HepG2 (cell line): ENCODE data around the gene H6PD. TPM values are rescaled to one million over a fixed set of nuclear protein-coding genes. Genes with fewer than 3 reads are reported as not detected.
A peak's percentile ranks its signal among the peaks of the same experiment; 100 is the strongest.

Source experiments
- ATAC-seq: fragments of 200-7000 bp; cut with Tn5 transposase; 3 replicates; pipeline ENCODE4 v1.9.1; 2020; ENCODE audit warnings: mild to moderate bottlenecking, moderate library complexity
- BruUV-seq: library from RNA; stranded (reverse); fragments of 400-500 nt; replicated peaks from 2 replicates; lab custom pipeline; 2021; lab: Mats Ljungman, UMichigan
- CTCF ChIA-PET: fragments of 300-600 bp; formaldehyde crosslinking; extraction: SDS; loops from one replicate; lab custom pipeline; 2021; ENCODE audit warnings: low total read pairs, inconsistent platforms, low intra/inter-chr PET ratio; lab: Yijun Ruan, JAX
- POLR2A ChIA-PET: fragments of 350-600 bp; sonication (Branson Sonifier 250); formaldehyde crosslinking; loops from one replicate; lab custom pipeline; 2020; ENCODE audit warnings: antibody characterized with exemption, inconsistent platforms; lab: Yijun Ruan, JAX
- DNase-seq: peaks from one replicate; pipeline ENCODE4 v3.0.0-alpha.2; 2015; ENCODE audit warnings: low spot score
- FAIRE-seq: peaks from 3 replicates; lab custom pipeline; 2011; peaks lifted over from hg19 to GRCh38; lab: Jason Lieb, UNC
- H2AFZ ChIP-seq: one replicate; pipeline ENCODE4 v1.6.1; 2011; ENCODE audit warnings: low read length, inconsistent platforms
- H3K27ac ChIP-seq: fragments of 300-600 bp; 3 replicates; pipeline ENCODE4 v1.8.0; 2011; ENCODE audit warnings: mixed run types, mild to moderate bottlenecking, mixed read lengths, low read length, inconsistent platforms; ENCODE audit not compliant: insufficient read depth; ENCODE audit errors: extremely low read length
- H3K27me3 ChIP-seq, 2 experiments: fragments of 200-600 bp in 1 of 2; 2 replicates in 1 of 2; 3 replicates in 1 of 2; pipeline versions ENCODE4 v1.6.0 to v1.8.0; 2011; ENCODE audit warnings: low read length in 2 of 2, mild to moderate bottlenecking in 2 of 2, moderate library complexity in 2 of 2, inconsistent platforms in 1 of 2; ENCODE audit not compliant: insufficient read depth in 2 of 2, control insufficient read depth in 1 of 2
- H3K36me3 ChIP-seq, 2 experiments: fragments of 200-600 bp in 1 of 2; replicated peaks in 1 of 2; 2 replicates in 1 of 2; 3 replicates in 1 of 2; pipeline versions ENCODE4 v1.5.1 to v1.8.0; 2011; ENCODE audit warnings: low read length in 2 of 2, inconsistent platforms in 1 of 2; ENCODE audit not compliant: insufficient read depth in 2 of 2, control insufficient read depth in 1 of 2
- H3K4me1 ChIP-seq: 2 replicates; pipeline ENCODE4 v1.5.1; 2012; ENCODE audit warnings: low read length, inconsistent platforms; ENCODE audit not compliant: insufficient read depth
- H3K4me2 ChIP-seq: 2 replicates; pipeline ENCODE4 v1.6.0; 2011; ENCODE audit warnings: low read depth, low read length, inconsistent platforms
- H3K4me3 ChIP-seq, 3 experiments: fragments of 200-600 bp in 1 of 3; sonication (generic), shearing (Covaris generic) in 1 of 3; replicated peaks in 1 of 3; 2 replicates each; pipeline ENCODE4 v1.5.1; 2011 to 2016; ENCODE audit warnings: low read length in 3 of 3, inconsistent platforms in 2 of 3, low read depth in 2 of 3, mild to moderate bottlenecking in 2 of 3, control low read depth in 1 of 3, mixed read lengths in 1 of 3; ENCODE audit not compliant: insufficient read depth in 1 of 3
- H3K79me2 ChIP-seq: one replicate; pipeline ENCODE4 v1.6.1; 2011; ENCODE audit warnings: low read length, inconsistent platforms; ENCODE audit not compliant: insufficient read depth
- H3K9ac ChIP-seq: 2 replicates; pipeline ENCODE4 v1.6.0; 2011; ENCODE audit warnings: mild to moderate bottlenecking, low read depth, low read length, inconsistent platforms; ENCODE audit not compliant: insufficient read depth
- H3K9me3 ChIP-seq: 2 replicates; pipeline ENCODE4 v1.5.1; 2012; ENCODE audit warnings: mild to moderate bottlenecking, low read length
- H4K20me1 ChIP-seq: 2 replicates; pipeline ENCODE4 v1.6.0; 2011; ENCODE audit warnings: inconsistent platforms, mild to moderate bottlenecking, low read length, moderate library complexity; ENCODE audit not compliant: insufficient read depth
- FOSL1 ChIP-seq: sonication (generic); formaldehyde crosslinking; IDR thresholded peaks from 2 replicates; pipeline ENCODE4 v1.9.0; 2021; ENCODE audit warnings: missing genetic modification reagents, borderline replicate concordance
- MAFF ChIP-seq: IDR thresholded peaks from 2 replicates; pipeline ENCODE4 v1.6.1; 2011; ENCODE audit warnings: low read depth, low read length, improper control_type of control experiment
- MAFK ChIP-seq, 2 experiments: IDR thresholded peaks in 1 of 2; conservative IDR thresholded peaks in 1 of 2; 2 replicates each; pipeline ENCODE4 v1.6.1; 2011; ENCODE audit warnings: improper control_type of control experiment in 2 of 2, low read length in 2 of 2
- RBFOX2 ChIP-seq: fragments of 200-400 bp; formaldehyde crosslinking; IDR thresholded peaks from 2 replicates; pipeline ENCODE4 v1.6.1; 2017; ENCODE audit warnings: low read depth, mild to moderate bottlenecking, low read length
- TBL1XR1 ChIP-seq: fragments of 150-350 bp; IDR thresholded peaks from 2 replicates; pipeline ENCODE4 v1.6.1; 2014; ENCODE audit warnings: borderline replicate concordance, low read length; ENCODE audit not compliant: partially characterized antibody
- THAP11 ChIP-seq: IDR thresholded peaks from 2 replicates; pipeline ENCODE4 v1.6.1; 2016; ENCODE audit warnings: missing biosample characterization, missing genetic modification reagents
- ZNF101 ChIP-seq: sonication (generic); formaldehyde crosslinking; IDR thresholded peaks from 2 replicates; pipeline ENCODE4 v1.4.0; 2020; ENCODE audit warnings: mild to moderate bottlenecking, low read depth, missing genetic modification reagents, borderline replicate concordance
- ZNF44 ChIP-seq: sonication (generic); formaldehyde crosslinking; IDR thresholded peaks from 2 replicates; pipeline ENCODE4 v1.5.1; 2020; ENCODE audit warnings: mild to moderate bottlenecking, missing genetic modification reagents
- ZNF556 ChIP-seq: sonication (generic); formaldehyde crosslinking; IDR thresholded peaks from 2 replicates; pipeline ENCODE4 v1.4.0; 2020; ENCODE audit warnings: mild to moderate bottlenecking, missing genetic modification reagents, borderline replicate concordance
- WGBS: methylation state at CpG from one replicate; pipeline ENCODE4 v1.1.6; 2017; ENCODE audit warnings: low lambda C conversion rate; 5-methylcytosine and 5-hydroxymethylcytosine counted together
- in situ Hi-C: cut with HindIII; loops from 2 replicates; pipeline ENCODE4 v1.10.0; 2017; ENCODE audit warnings: low pct_unique_long_range_greater_than_20kb; ENCODE audit not compliant: extremely low pct_ligation_motif_present
- intact Hi-C: fragments of 100-400 bp; cut with micrococcal nuclease; formaldehyde crosslinking; loops from one replicate; pipeline ENCODE4 v1.10.0; 2022; ENCODE audit not compliant: unreplicated experiment
- polyA plus RNA-seq, 8 experiments: library from polyadenylated mRNA; depleted of rRNA in 3 of 8; stranded (reverse) in 7 of 8; unstranded in 1 of 8; fragments of >200 nt; fragmentation: Illumina TruSeq in 4 of 8; extraction: Trizol in 4 of 8; gene quantifications; 2 replicates each; pipeline versions ENCODE4 v1.2.1 to v1.2.3, GENCODE V29; 2011 to 2016; ENCODE audit warnings: low read depth in 4 of 8, missing spikeins in 1 of 8, mixed read lengths in 1 of 8; ENCODE audit not compliant: insufficient read depth in 1 of 8
- total RNA-seq, 5 experiments: library from RNA; depleted of rRNA; stranded (reverse); fragments of >200 nt; fragmentation: Illumina TruSeq; extraction: Trizol; gene quantifications; 2 replicates each; pipeline ENCODE4 v1.2.3, GENCODE V29; 2016; ENCODE audit warnings: low read depth in 1 of 5
- TF ChIP-seq, protein P1 (sequence below): sonication (generic); formaldehyde crosslinking; IDR thresholded peaks from 2 replicates; pipeline ENCODE4 v1.5.0; 2020; ENCODE audit warnings: mild to moderate bottlenecking, missing genetic modification reagents
- TF ChIP-seq, protein P2 (sequence below): sonication (generic); formaldehyde crosslinking; IDR thresholded peaks from 2 replicates; pipeline ENCODE4 v1.5.0; 2020; ENCODE audit warnings: missing genetic modification reagents
- TF ChIP-seq, protein P3 (sequence below): sonication (generic); formaldehyde crosslinking; IDR thresholded peaks from 2 replicates; pipeline ENCODE4 v1.4.0; 2020; ENCODE audit warnings: missing genetic modification reagents
- TF ChIP-seq, protein P4 (sequence below): sonication (generic); formaldehyde crosslinking; IDR thresholded peaks from 2 replicates; pipeline ENCODE4 v1.8.1; 2023; ENCODE audit warnings: mild to moderate bottlenecking, missing genetic modification reagents, borderline replicate concordance

The H6PD gene
- total and polyA plus RNA-seq, 2 of the 13 experiments (the other 11 are each of a cell fraction or from before 2014, with no cell fraction given): 9.3 to 14.1 TPM

DNA sequence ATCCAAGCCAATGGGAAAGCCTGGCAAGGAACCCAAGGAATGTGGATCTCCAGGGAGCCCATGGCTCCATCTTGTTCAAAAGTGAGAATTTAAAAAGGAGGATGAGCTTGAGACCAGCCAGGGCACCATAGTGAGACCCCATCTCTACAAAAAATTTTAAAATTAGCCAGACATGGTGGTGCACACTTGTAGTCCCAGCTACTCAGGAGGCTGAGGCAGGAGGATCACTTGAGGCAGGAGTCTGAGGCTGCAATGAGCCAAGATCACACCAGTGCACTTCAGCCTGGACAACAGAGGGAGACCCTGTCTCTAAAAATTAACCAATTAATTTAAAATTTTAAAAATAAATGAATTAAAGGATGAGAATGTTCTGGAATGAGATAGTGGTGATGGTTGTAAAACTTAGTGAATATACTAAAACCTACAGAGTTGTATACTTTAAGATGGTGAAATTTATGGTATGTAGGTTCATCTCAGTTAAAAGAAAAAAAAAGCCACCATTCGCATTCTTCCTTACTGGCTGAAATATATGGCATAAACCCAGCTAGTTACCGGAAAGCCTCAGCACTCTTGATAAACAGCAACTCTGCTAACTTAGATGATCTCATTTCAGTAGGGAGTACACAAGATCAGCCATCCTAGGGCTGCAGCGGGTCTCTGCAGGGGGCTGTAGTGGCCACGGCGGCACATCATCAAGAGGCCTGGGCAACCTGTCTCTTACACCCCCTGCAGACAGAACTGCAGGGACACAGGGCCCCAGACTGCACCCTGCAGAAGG is 48.3 kb upstream of the H6PD start (continued):
- TF ChIP-seq, protein P1, sequence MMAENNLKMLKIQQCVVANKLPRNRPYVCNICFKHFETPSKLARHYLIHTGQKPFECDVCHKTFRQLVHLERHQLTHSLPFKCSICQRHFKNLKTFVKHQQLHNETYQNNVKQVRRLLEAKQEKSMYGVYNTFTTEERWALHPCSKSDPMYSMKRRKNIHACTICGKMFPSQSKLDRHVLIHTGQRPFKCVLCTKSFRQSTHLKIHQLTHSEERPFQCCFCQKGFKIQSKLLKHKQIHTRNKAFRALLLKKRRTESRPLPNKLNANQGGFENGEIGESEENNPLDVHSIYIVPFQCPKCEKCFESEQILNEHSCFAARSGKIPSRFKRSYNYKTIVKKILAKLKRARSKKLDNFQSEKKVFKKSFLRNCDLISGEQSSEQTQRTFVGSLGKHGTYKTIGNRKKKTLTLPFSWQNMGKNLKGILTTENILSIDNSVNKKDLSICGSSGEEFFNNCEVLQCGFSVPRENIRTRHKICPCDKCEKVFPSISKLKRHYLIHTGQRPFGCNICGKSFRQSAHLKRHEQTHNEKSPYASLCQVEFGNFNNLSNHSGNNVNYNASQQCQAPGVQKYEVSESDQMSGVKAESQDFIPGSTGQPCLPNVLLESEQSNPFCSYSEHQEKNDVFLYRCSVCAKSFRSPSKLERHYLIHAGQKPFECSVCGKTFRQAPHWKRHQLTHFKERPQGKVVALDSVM (CRISPR knock-in tag): peak; percentile 23; the same call in 1 of the 2 replicates

DNA sequence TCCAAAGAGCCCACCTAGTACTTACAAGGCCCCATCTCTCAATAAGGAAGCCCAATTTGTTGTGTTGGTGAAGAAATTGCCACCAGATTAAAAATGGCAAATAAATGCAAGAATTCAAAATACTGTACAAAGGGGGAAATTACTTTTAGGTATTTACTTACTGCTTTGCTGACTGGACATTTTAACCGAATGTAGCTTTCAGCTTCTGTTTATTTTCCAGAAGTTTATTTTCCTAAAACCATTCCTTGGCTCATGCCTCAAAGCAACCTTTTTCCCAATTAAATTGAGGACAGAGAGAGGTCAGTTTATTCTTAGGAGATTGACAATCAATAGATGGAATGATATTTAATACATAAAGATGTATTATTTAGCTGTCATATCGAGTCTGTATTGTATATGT is 47.6 kb upstream of the H6PD start:
- no peak for TF ChIP-seq TBL1XR1
- no peak for TF ChIP-seq ZNF44 (CRISPR knock-in tag)
- TF ChIP-seq RBFOX2: no peak
- TF ChIP-seq ZNF556 (CRISPR knock-in tag): no peak
- TF ChIP-seq, protein P2, sequence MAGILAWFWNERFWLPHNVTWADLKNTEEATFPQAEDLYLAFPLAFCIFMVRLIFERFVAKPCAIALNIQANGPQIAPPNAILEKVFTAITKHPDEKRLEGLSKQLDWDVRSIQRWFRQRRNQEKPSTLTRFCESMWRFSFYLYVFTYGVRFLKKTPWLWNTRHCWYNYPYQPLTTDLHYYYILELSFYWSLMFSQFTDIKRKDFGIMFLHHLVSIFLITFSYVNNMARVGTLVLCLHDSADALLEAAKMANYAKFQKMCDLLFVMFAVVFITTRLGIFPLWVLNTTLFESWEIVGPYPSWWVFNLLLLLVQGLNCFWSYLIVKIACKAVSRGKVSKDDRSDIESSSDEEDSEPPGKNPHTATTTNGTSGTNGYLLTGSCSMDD (CRISPR knock-in tag): no peak
- TF ChIP-seq, protein P3, sequence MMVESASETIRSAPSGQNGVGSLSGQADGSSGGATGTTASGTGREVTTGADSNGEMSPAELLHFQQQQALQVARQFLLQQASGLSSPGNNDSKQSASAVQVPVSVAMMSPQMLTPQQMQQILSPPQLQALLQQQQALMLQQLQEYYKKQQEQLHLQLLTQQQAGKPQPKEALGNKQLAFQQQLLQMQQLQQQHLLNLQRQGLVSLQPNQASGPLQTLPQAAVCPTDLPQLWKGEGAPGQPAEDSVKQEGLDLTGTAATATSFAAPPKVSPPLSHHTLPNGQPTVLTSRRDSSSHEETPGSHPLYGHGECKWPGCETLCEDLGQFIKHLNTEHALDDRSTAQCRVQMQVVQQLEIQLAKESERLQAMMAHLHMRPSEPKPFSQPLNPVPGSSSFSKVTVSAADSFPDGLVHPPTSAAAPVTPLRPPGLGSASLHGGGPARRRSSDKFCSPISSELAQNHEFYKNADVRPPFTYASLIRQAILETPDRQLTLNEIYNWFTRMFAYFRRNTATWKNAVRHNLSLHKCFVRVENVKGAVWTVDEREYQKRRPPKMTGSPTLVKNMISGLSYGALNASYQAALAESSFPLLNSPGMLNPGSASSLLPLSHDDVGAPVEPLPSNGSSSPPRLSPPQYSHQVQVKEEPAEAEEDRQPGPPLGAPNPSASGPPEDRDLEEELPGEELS (CRISPR knock-in tag): no peak
- peak; percentile 80 for TF ChIP-seq MAFF
- TF ChIP-seq, protein P4, sequence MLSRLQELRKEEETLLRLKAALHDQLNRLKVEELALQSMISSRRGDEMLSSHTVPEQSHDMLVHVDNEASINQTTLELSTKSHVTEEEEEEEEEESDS (CRISPR knock-in tag): no peak
- no peak for TF ChIP-seq THAP11 (CRISPR knock-in tag)
- TF ChIP-seq FOSL1 (CRISPR knock-in tag): no peak
- TF ChIP-seq ZNF101 (CRISPR knock-in tag): no peak
- TF ChIP-seq MAFK (conservative IDR thresholded peaks at IDR 0.05 in 1 of 2, IDR thresholded peaks at IDR 0.05 in 1 of 2; ENCODE audit: low read length in 2 of 2): peak; percentile 81 to 85
- Histone ChIP-seq H3K27me3 (no peaks in the 10 kb centered on the region; a peak in 1 of 5 replicates), H3K9me3 (no peaks in the 10 kb centered on the region), H3K4me3 (no peak overlapping the region), H3K27ac (no peak overlapping the region), H2AFZ (no peak overlapping the region), H3K9ac (no peak overlapping the region), H3K4me2 (no peak overlapping the region), H3K79me2 (peaks cover 4% of the 10 kb centered on the region), H3K36me3 (no peaks in the 10 kb centered on the region), H3K4me1 (peaks cover 75% of the 10 kb centered on the region), H4K20me1 (no peaks in the 10 kb centered on the region)
- WGBS: 83% methylated on average over 2 of the region's 2 CpGs
- DNase-seq (no peak), FAIRE-seq (no peak), ATAC-seq (no peak)
- BruUV-seq: no TSS peak
- CTCF ChIA-PET: no interaction called here
- in situ Hi-C loops (no loop called here), intact Hi-C loops (no loop called here)
- POLR2A ChIA-PET: no interaction called here
